T-helper 1 cell treated with Interleukin-12 subunit alpha and Interleukin-12 subunit beta and Interleukin-4 antibody, amounts not matched to agents 30 μg/mL and 1 μg/mL, for 36 hours (primary cell): ENCODE results near the gene PLXDC2.

Experiments used
- H3K27ac Mint-ChIP-seq: one replicate; pipeline ENCODE4 v1.8.0; 2021; ENCODE audit warnings: mild to moderate bottlenecking, mixed read lengths
- H3K27me3 Mint-ChIP-seq: one replicate; pipeline ENCODE4 v1.8.0; 2021; ENCODE audit warnings: low read depth, mixed read lengths
- H3K36me3 Mint-ChIP-seq: one replicate; pipeline ENCODE4 v1.8.0; 2021; ENCODE audit warnings: low read depth, mixed read lengths
- H3K4me1 Mint-ChIP-seq: one replicate; pipeline ENCODE4 v1.8.0; 2021; ENCODE audit warnings: low read depth, mixed read lengths
- H3K4me3 Mint-ChIP-seq: one replicate; pipeline ENCODE4 v1.8.0; 2021; ENCODE audit warnings: mild to moderate bottlenecking, moderate library complexity, mixed read lengths
- H3K9me3 Mint-ChIP-seq: one replicate; pipeline ENCODE4 v1.8.0; 2021; ENCODE audit warnings: mixed read lengths

Gene PLXDC2

DNA sequence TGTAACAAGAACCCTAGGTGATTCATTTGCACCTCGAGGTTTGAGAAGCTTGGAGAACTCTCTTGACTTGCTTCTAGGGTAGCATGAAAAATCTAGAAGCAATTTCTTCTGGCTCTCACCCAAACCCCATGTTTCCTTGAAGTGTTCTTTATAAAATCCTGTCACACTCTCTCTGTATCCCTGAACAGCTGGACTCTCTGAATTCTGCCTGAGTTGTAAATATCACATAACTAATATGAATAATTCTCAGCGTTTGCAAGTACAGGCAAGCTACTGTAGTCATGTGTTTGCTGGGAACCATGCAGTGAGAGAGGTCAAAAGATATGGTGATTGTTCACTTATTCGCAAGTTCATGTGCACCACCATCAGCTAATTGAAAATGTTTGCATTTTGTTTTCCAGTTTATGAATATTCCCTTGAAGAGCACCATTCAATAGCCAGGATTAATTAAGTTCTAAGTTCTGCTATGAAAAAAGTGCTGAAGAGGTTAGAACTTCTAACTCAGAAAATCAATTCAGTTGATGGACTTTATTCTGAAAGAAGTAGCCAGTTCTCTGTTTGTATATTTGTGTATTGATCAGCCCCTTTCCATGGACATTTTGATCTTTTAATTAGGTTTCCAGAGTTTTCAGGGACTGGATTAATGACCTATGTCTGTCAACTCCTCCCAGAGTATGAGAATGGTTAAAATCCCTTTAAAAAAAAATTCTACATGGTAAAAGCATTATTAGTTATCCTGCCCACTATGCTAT, 243.0 kb downstream of the PLXDC2 start:
- Mint-ChIP-seq H3K4me3 (no peak overlapping the region), H3K4me1 (no peaks in the 10 kb centered on the region), H3K27ac (no peak overlapping the region), H3K36me3 (no peaks in the 10 kb centered on the region), H3K9me3 (peaks cover 5% of the 10 kb centered on the region), H3K27me3 (no peaks in the 10 kb centered on the region)

DNA sequence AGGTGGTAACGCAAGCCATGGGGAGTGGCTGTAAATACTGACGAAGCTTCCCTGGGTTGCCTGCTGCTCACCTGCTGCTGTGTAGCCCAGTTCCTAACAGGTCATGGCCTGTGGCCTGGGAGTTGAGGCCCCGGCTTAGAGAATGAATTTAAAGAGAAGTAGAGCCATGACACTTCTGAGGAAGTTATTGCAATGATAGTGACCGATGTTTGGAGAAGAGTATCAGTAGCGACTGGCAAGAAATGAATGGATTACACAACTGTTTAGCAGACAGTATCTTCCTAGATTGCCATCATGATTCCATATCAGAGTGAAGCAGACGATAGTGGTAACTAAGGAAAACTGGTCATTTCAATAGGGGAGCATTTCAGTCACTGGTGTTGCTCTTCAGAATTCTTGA, 249.6 kb downstream of the PLXDC2 start:
- Mint-ChIP-seq H3K36me3 (no peaks in the 10 kb centered on the region), H3K9me3 (peaks cover 4% of the 10 kb centered on the region), H3K27ac (no peak overlapping the region), H3K4me3 (no peak overlapping the region), H3K27me3 (no peaks in the 10 kb centered on the region), H3K4me1 (no peaks in the 10 kb centered on the region)

DNA sequence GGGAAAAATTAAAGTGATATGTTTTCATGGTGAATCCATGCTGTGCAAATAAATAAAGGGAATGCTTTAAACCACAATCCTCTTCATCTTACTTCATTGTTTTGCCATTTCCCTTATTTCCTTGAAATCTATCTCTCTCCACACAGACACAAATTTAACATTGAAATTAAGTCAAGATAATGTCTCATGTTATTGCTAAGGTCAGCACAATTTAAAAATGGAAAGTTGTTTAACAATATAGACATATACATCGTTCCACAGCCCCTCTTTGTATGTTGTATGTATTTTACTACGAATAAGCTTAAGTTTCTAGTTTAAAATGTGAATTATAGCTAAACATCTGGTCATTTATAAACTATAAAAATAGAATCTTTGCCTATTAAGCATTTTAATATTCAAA, 256.9 kb downstream of the PLXDC2 start:
- Mint-ChIP-seq H3K4me3 (no peak overlapping the region), H3K4me1 (no peaks in the 10 kb centered on the region), H3K36me3 (no peaks in the 10 kb centered on the region), H3K9me3 (peaks cover 12% of the 10 kb centered on the region), H3K27ac (no peak overlapping the region), H3K27me3 (no peaks in the 10 kb centered on the region)

- Mint-ChIP-seq H3K36me3 (no peaks in the 10 kb centered on the region), H3K9me3 (peaks cover 19% of the 10 kb centered on the region), H3K4me1 (no peaks in the 10 kb centered on the region), H3K27me3 (no peaks in the 10 kb centered on the region), H3K4me3 (no peak overlapping the region), H3K27ac (no peak overlapping the region)
These were observed 259.5 kb downstream of the PLXDC2 start for GRCh38 chr10:20075713-20076112.

DNA sequence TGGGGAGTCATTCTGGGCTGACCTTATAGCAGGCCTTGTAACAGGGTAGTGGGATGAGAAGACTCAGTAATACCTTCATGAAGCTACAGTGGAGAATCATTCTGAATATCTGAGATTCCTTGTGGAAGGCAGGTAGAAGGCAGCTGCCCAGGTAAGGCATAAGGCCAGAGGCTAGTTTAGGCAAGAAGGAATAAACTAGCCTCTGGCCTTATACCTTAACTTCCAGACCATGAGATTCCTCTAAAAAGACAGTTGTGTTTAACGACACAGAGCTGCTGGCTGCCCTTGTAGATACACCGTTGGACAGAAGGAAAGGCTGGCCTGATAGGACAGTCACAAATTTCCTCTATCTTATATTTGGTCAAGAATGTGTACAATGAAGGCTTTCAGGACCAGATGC, 268.2 kb downstream of the PLXDC2 start:
- Mint-ChIP-seq H3K27me3 (no peaks in the 10 kb centered on the region), H3K36me3 (no peaks in the 10 kb centered on the region), H3K4me1 (no peaks in the 10 kb centered on the region), H3K9me3 (peaks cover 8% of the 10 kb centered on the region), H3K4me3 (no peak overlapping the region), H3K27ac (no peak overlapping the region)

DNA sequence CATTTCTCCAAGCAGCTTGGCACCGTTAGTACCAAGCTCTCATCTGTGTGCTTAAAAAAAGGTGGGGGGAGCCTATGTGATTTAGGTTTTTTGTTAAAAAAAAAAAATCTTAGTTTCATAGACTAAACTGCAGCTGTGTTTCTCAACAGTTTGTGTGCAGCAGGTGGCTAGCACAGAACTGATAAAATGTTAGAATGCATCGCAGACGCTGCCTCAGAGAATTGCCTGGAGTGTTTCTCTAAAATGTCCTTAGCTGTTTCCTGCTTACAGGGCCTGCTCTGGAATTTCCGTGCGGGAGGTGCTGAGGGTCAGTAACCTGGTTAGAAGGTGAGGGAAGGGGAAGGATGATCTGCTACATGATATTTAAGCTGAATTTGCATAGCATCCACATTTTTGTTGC, 268.9 kb downstream of the PLXDC2 start:
- H3K27me3 Mint-ChIP-seq, result no peaks in the 10 kb centered on the region
- H3K9me3 Mint-ChIP-seq, result peaks cover 4% of the 10 kb centered on the region
- H3K36me3 Mint-ChIP-seq, result no peaks in the 10 kb centered on the region
- H3K4me1 Mint-ChIP-seq, result no peaks in the 10 kb centered on the region
- no peak overlapping the region for H3K27ac Mint-ChIP-seq
- no peak overlapping the region for H3K4me3 Mint-ChIP-seq

DNA sequence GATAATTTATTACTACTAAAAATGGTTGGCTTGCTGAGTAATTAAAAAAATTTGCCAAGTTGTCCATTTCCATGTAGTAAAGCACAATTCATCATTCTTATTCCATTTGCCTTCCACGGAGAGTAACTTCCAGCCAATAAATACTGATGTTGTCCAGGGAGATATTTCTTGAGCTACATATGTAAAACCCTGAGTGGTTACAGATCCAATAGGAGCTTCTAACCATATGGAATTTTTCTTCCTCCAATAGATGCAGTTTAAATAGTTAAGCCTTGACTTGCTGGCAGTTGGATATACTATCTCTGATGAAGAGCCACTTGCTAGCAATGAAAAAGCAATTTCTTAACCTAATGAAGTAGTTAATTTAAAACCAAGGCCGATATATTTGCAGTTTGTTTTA, 271.1 kb downstream of the PLXDC2 start:
- no peaks in the 10 kb centered on the region for H3K36me3 Mint-ChIP-seq
- H3K4me1 Mint-ChIP-seq, result no peaks in the 10 kb centered on the region
- H3K27ac Mint-ChIP-seq, result no peak overlapping the region
- H3K4me3 Mint-ChIP-seq, result no peak overlapping the region
- H3K27me3 Mint-ChIP-seq, result no peaks in the 10 kb centered on the region
- H3K9me3 Mint-ChIP-seq, result peaks cover under 1% of the 10 kb centered on the region

- Mint-ChIP-seq H3K27ac (no peak overlapping the region), H3K4me1 (no peaks in the 10 kb centered on the region), H3K27me3 (no peaks in the 10 kb centered on the region), H3K4me3 (no peak overlapping the region), H3K9me3 (peaks cover 4% of the 10 kb centered on the region), H3K36me3 (no peaks in the 10 kb centered on the region)
These were observed 271.9 kb downstream of the PLXDC2 start for GRCh38 chr10:20088061-20088701.

DNA sequence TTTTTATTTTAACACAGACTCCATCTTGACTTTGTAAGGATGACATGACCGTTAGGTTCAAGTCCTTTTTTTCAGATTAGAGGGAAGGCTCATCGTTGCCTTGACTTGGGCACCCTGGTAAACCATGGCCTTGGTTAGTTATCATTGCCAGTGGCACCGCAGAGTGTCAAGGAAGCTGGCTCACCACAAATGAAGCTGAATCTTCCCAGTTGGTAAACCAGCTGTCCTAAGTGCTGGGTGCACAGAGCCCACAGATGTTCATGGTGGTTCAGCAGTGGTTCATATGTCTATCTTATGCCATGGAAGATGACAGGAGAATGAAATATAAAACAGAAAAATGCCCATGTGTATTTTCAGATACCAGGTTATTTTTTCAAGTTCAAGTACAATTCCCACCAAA, 273.6 kb downstream of the PLXDC2 start:
- Mint-ChIP-seq H3K36me3 (no peaks in the 10 kb centered on the region), H3K4me1 (no peaks in the 10 kb centered on the region), H3K27me3 (no peaks in the 10 kb centered on the region), H3K4me3 (no peak overlapping the region), H3K27ac (no peak overlapping the region), H3K9me3 (peaks cover 4% of the 10 kb centered on the region)

DNA sequence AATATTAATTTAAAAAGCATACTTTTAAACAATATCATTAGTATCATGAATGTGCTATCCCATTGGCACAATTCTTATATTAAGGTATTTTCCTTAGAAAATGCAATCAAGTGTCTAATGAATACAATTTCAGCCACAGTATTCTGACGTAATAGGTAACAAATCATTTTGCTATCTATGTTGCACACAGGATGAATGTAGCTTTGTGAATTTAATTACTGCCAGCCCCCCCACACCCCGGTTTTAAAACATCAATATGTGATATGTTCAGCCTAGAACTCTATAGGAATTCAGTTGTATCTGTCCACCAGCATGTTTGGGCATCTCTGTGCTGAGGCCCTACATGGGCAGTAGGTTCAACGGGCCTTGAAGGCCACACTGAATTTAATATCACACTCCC, 274.6 kb downstream of the PLXDC2 start:
- H3K9me3 Mint-ChIP-seq, result peaks cover 4% of the 10 kb centered on the region
- no peaks in the 10 kb centered on the region for H3K27me3 Mint-ChIP-seq
- H3K4me3 Mint-ChIP-seq, result no peak overlapping the region
- H3K27ac Mint-ChIP-seq, result no peak overlapping the region
- no peaks in the 10 kb centered on the region for H3K4me1 Mint-ChIP-seq
- H3K36me3 Mint-ChIP-seq, result no peaks in the 10 kb centered on the region

DNA sequence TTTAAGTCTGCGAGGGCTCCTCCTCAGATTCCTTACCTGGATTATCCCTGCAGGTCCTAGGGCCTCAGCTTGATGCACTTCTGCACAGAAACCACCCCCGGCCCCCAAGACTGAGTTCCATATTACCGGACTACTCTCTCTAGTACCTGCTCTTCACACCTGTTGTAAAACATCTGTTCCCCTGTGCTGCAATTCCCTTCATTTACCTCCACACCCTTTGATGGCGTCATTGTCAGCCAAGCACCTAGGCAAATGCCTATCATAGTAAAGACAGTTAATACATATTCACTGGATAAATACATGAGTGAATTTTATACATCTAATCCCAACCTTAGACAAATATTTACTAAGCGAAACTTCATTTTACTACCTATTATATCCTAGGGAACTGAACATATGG, 275.5 kb downstream of the PLXDC2 start:
- no peak overlapping the region for H3K4me3 Mint-ChIP-seq
- peaks cover 4% of the 10 kb centered on the region for H3K9me3 Mint-ChIP-seq
- no peak overlapping the region for H3K27ac Mint-ChIP-seq
- H3K4me1 Mint-ChIP-seq, result no peaks in the 10 kb centered on the region
- H3K27me3 Mint-ChIP-seq, result no peaks in the 10 kb centered on the region
- no peaks in the 10 kb centered on the region for H3K36me3 Mint-ChIP-seq

GRCh38 chr10:20093600-20093999, 277.4 kb downstream of the PLXDC2 start:
- Mint-ChIP-seq H3K4me1 (no peaks in the 10 kb centered on the region), H3K27ac (no peak overlapping the region), H3K27me3 (no peaks in the 10 kb centered on the region), H3K4me3 (no peak overlapping the region), H3K9me3 (peaks cover 4% of the 10 kb centered on the region), H3K36me3 (no peaks in the 10 kb centered on the region)

GRCh38 chr10:20094226-20094976, 278.2 kb downstream of the PLXDC2 start:
- no peaks in the 10 kb centered on the region for H3K36me3 Mint-ChIP-seq
- H3K9me3 Mint-ChIP-seq, result peaks cover 4% of the 10 kb centered on the region
- no peak overlapping the region for H3K4me3 Mint-ChIP-seq
- no peaks in the 10 kb centered on the region for H3K4me1 Mint-ChIP-seq
- H3K27me3 Mint-ChIP-seq, result no peaks in the 10 kb centered on the region
- H3K27ac Mint-ChIP-seq, result no peak overlapping the region

- H3K4me1 Mint-ChIP-seq, result no peaks in the 10 kb centered on the region
- H3K27me3 Mint-ChIP-seq, result no peaks in the 10 kb centered on the region
These were observed 283.9 kb downstream of the PLXDC2 start for GRCh38 chr10:20100171-20100570.

GRCh38 chr10:20105236-20105635, 289.0 kb downstream of the PLXDC2 start:
- Mint-ChIP-seq H3K9me3 (peaks cover 3% of the 10 kb centered on the region), H3K27me3 (no peaks in the 10 kb centered on the region), H3K36me3 (no peaks in the 10 kb centered on the region), H3K4me1 (no peaks in the 10 kb centered on the region), H3K27ac (no peak overlapping the region), H3K4me3 (no peak overlapping the region)

More at GRCh38 chr10:20100171-20100570, 283.9 kb downstream of the PLXDC2 start:
- Mint-ChIP-seq H3K36me3 (no peaks in the 10 kb centered on the region), H3K27ac (no peak overlapping the region), H3K9me3 (peaks cover 3% of the 10 kb centered on the region), H3K4me3 (no peak overlapping the region)
